HUES48 (cell line): ENCODE results near the gene MAML3.

Experiments used
- H3K27ac ChIP-seq: one replicate; pipeline ENCODE4 v1.7.0; 2013; ENCODE audit warnings: low read depth, low read length, inconsistent platforms
- H3K27me3 ChIP-seq: 2 replicates; pipeline ENCODE4 v1.6.1; 2013; ENCODE audit warnings: mild to moderate bottlenecking, low read length; ENCODE audit not compliant: control insufficient read depth, insufficient read depth
- H3K36me3 ChIP-seq: 2 replicates; pipeline ENCODE4 v1.6.1; 2013; ENCODE audit warnings: low read length; ENCODE audit not compliant: control insufficient read depth, insufficient read depth
- H3K4me1 ChIP-seq: 2 replicates; pipeline ENCODE4 v1.6.1; 2013; ENCODE audit warnings: mild to moderate bottlenecking, low read length; ENCODE audit not compliant: control insufficient read depth, insufficient read depth
- H3K4me3 ChIP-seq: 2 replicates; pipeline ENCODE4 v1.5.1; 2013; ENCODE audit warnings: mild to moderate bottlenecking, low read depth, low read length
- H3K9ac ChIP-seq: 2 replicates; pipeline ENCODE4 v1.6.1; 2013; ENCODE audit warnings: mild to moderate bottlenecking, low read depth, low read length, moderate library complexity
- H3K9me3 ChIP-seq: 2 replicates; pipeline ENCODE4 v1.6.1; 2013; ENCODE audit warnings: low read length; ENCODE audit not compliant: control insufficient read depth, insufficient read depth

MAML3 gene

GRCh38 chr4:140153718-140154571 lies at the start of gene MAML3:
TSS of gene MAML3 (minus strand) at chr4:140154184. CDS start at chr4:140153327, 857 bp downstream.
- H3K4me1 ChIP-seq: peaks cover 14% of the 10 kb centered on the region
- peak within 1 kb of the TSS; percentile 77 for H3K4me3 ChIP-seq
- peak within 1 kb of the TSS; percentile 70 for H3K27ac ChIP-seq
- peaks cover 10% of the 10 kb centered on the region for H3K27me3 ChIP-seq
- H3K9ac ChIP-seq: peak within 1 kb of the TSS; percentile 59
- H3K9me3 ChIP-seq: no peaks in the 10 kb centered on the region
- H3K36me3 ChIP-seq: no peaks in the 10 kb centered on the region

DNA sequence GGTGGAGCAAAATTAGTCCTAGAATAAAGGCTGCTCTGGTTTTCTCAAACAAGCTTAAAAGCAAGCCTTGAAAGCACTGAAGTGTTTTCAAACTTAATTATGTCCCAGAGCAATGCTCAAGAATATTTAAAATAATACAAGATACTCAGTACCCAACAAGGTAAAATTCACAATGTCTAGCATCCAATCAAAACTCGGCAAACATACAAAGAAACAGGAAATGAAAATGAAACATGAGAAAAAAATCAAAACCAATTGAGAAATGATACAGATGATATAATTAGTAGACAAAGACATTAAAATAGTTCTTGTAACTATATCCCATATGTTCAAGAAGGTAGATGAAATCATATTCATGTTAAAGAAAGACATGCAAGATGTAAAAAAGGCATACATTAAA lies 45.0 kb upstream of the MAML3 start:
- Histone ChIP-seq H3K9ac (no peak overlapping the region), H3K36me3 (no peaks in the 10 kb centered on the region), H3K4me3 (no peak overlapping the region), H3K9me3 (no peaks in the 10 kb centered on the region), H3K27ac (no peak overlapping the region), H3K27me3 (no peaks in the 10 kb centered on the region), H3K4me1 (no peaks in the 10 kb centered on the region)

GRCh38 chr4:140195806-140196205 lies 41.8 kb upstream of the MAML3 start:
- Histone ChIP-seq H3K36me3 (no peaks in the 10 kb centered on the region), H3K4me3 (no peak overlapping the region), H3K27me3 (no peaks in the 10 kb centered on the region), H3K9ac (no peak overlapping the region), H3K4me1 (no peaks in the 10 kb centered on the region), H3K27ac (no peak overlapping the region), H3K9me3 (no peaks in the 10 kb centered on the region)

- no peak overlapping the region for H3K27ac ChIP-seq
- no peaks in the 10 kb centered on the region for H3K36me3 ChIP-seq
- H3K4me3 ChIP-seq: no peak overlapping the region
- no peaks in the 10 kb centered on the region for H3K4me1 ChIP-seq
- no peaks in the 10 kb centered on the region for H3K9me3 ChIP-seq
- no peak overlapping the region for H3K9ac ChIP-seq
- H3K27me3 ChIP-seq: no peaks in the 10 kb centered on the region
Observed at GRCh38 chr4:140189805-140190204, 35.8 kb upstream of the MAML3 start.

- Histone ChIP-seq H3K9ac (no peak overlapping the region), H3K4me3 (no peak overlapping the region), H3K27ac (no peak overlapping the region), H3K9me3 (no peaks in the 10 kb centered on the region), H3K27me3 (no peaks in the 10 kb centered on the region), H3K36me3 (no peaks in the 10 kb centered on the region), H3K4me1 (no peaks in the 10 kb centered on the region)
Observed at GRCh38 chr4:140188975-140189374, 35.0 kb upstream of the MAML3 start.

GRCh38 chr4:140187316-140187695 lies 33.3 kb upstream of the MAML3 start:
- Histone ChIP-seq H3K36me3 (no peaks in the 10 kb centered on the region), H3K27me3 (no peaks in the 10 kb centered on the region), H3K27ac (no peak overlapping the region), H3K9ac (no peak overlapping the region), H3K9me3 (no peaks in the 10 kb centered on the region), H3K4me1 (no peaks in the 10 kb centered on the region), H3K4me3 (no peak overlapping the region)

DNA sequence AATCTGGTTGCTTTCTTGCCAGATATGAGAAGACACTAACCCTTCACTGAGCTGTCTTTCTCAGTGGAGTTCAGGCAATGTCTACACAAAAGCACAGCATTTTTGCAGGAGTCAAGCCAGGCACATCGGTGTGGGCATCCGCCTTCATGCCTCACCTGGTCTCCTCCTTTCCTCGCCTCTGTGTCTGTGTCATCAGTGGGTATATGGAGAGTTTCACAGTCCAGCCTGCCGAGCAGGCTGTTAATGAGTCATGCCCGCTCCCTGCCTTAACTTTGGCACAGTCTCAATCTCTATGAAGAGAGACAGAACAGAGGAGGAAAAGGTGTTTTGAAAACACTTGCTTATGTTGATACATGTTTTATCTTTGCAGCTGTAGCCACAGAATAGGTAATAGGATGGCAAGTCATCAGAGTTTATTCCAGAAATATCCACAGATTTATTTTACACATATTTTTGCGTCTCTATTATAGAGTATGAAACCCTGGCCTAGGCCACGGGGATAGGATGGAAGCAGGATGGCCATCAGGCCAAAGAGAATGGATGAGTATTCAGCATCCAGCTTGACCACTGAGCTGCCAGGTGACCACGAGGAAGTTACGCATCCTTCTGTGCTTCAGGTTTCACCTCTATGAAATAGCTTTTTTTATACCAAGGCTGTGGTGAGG lies 32.8 kb upstream of the MAML3 start:
- H3K4me3 ChIP-seq: no peak overlapping the region

GRCh38 chr4:140186082-140186438 lies 32.1 kb upstream of the MAML3 start:
- no peaks in the 10 kb centered on the region for H3K27me3 ChIP-seq
- no peak overlapping the region for H3K9ac ChIP-seq
- H3K27ac ChIP-seq: no peak overlapping the region
- no peak overlapping the region for H3K4me3 ChIP-seq
- H3K9me3 ChIP-seq: no peaks in the 10 kb centered on the region
- H3K36me3 ChIP-seq: no peaks in the 10 kb centered on the region
- H3K4me1 ChIP-seq: no peaks in the 10 kb centered on the region

More for the DNA sequence above, 32.8 kb upstream of the MAML3 start:
- Histone ChIP-seq H3K9ac (no peak overlapping the region), H3K27ac (no peak overlapping the region), H3K36me3 (no peaks in the 10 kb centered on the region), H3K9me3 (no peaks in the 10 kb centered on the region), H3K27me3 (no peaks in the 10 kb centered on the region), H3K4me1 (no peaks in the 10 kb centered on the region)

- Histone ChIP-seq H3K9ac (no peak overlapping the region), H3K36me3 (no peaks in the 10 kb centered on the region), H3K4me1 (no peaks in the 10 kb centered on the region), H3K27me3 (no peaks in the 10 kb centered on the region), H3K4me3 (no peak overlapping the region), H3K27ac (no peak overlapping the region), H3K9me3 (no peaks in the 10 kb centered on the region)
Observed at GRCh38 chr4:140185412-140186081, 31.6 kb upstream of the MAML3 start.

DNA sequence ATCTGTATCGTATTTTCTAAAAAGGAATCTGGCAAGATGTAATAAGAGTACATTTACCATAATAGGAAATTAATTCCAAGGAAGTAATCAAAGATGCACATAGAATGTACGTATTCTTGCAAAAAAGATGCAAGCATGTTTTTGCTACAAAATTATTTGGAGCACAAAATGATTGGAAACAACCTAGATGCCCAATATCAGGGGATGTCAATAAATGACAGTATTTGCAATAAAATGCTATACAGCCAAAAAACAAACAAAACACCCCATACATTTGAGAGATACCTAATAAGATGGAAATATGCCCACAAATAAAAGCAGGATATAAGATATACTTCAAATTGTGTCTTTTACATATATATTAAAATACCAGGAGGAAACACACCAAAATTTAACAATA lies 29.3 kb upstream of the MAML3 start:
- no peaks in the 10 kb centered on the region for H3K4me1 ChIP-seq
- H3K4me3 ChIP-seq: no peak overlapping the region
- no peak overlapping the region for H3K27ac ChIP-seq
- H3K27me3 ChIP-seq: no peaks in the 10 kb centered on the region
- H3K36me3 ChIP-seq: no peaks in the 10 kb centered on the region
- no peak overlapping the region for H3K9ac ChIP-seq
- H3K9me3 ChIP-seq: no peaks in the 10 kb centered on the region

GRCh38 chr4:140180577-140180976 lies 26.6 kb upstream of the MAML3 start:
- H3K27ac ChIP-seq: no peak overlapping the region
- H3K4me3 ChIP-seq: no peak overlapping the region
- no peaks in the 10 kb centered on the region for H3K36me3 ChIP-seq
- H3K27me3 ChIP-seq: no peaks in the 10 kb centered on the region
- H3K9me3 ChIP-seq: no peaks in the 10 kb centered on the region
- H3K9ac ChIP-seq: no peak overlapping the region
- no peaks in the 10 kb centered on the region for H3K4me1 ChIP-seq
